ENCODE measurements around the gene MGAT4C.

- no peak for TF ChIP-seq CTCF (IDR thresholded peaks at IDR 0.05)
- no peak for TF ChIP-seq POLR2AphosphoS5 (IDR thresholded peaks at IDR 0.05)
- TF ChIP-seq POLR2A (IDR thresholded peaks at IDR 0.05): no peak
- TF ChIP-seq EP300 (IDR thresholded peaks at IDR 0.05): no peak
Observed at GRCh38 chr12:85983601-85984000, 272.6 kb downstream of the MGAT4C start.

Measured in stomach (tissue), 4 donors.